HG03025 (cell line): ENCODE data around the gene RNASEH2A.
"Not testable (repeated sequence)": the region's sequence is repeated elsewhere in the genome, so short reads cannot be mapped to it uniquely, and the experiment has no call there.

Experiments
- ATAC-seq: cut with Tn5 transposase; IDR thresholded peaks from one replicate; pipeline ENCODE4 v1.9.1; 2021; ENCODE audit warnings: mild to moderate bottlenecking, moderate library complexity; ENCODE audit not compliant: unreplicated experiment, low FRiP score

Gene RNASEH2A

GRCh38 chr19:12792853-12793289, 13.5 kb upstream of the RNASEH2A start:
- ATAC-seq = no peak

DNA sequence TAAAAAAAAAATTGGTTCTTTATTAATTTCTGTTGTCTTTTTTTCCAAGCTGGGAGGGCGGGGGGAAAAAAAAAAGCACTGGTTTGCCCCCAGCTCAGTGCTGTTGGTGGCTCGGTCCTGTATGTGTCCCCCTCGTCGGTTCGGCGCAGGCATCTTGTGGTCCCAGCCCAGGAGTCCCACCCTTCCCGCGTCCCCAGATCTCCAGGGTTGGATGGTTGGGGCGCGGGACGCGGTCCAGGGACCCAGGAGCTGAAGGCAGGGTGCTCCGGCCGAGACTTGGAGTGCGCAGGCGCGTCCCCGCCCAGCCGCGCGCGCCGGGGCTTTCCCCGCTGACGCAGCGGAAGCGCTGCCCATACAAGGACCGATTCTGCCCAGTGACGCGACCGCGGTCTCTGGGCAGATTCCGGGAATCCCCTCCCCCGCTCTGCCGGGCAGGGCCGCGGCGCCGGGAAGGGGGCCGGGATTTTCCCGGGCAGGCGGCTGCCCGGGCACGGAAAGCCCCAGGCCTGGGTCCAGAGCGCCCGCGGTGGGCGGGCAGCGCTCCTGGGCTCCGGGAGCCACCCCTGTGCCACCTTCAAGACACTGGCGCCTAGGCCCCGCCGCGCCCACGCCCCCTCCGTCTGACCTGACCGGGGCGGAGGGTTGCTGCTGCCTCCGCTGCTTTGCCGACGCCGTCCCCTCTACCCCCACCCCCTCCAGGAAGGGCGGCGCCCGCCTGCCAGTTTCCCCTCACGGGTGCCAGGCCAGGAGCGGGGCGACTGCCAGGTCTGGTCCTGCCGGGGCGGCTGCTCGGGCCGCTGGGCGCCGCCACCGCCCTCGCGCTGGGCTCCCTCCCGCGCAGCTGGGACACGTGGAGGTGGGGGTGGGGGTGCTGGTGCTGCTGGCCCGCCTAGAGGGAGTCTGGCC, 12.8 kb upstream of the RNASEH2A start:
- ATAC-seq = no peak

DNA sequence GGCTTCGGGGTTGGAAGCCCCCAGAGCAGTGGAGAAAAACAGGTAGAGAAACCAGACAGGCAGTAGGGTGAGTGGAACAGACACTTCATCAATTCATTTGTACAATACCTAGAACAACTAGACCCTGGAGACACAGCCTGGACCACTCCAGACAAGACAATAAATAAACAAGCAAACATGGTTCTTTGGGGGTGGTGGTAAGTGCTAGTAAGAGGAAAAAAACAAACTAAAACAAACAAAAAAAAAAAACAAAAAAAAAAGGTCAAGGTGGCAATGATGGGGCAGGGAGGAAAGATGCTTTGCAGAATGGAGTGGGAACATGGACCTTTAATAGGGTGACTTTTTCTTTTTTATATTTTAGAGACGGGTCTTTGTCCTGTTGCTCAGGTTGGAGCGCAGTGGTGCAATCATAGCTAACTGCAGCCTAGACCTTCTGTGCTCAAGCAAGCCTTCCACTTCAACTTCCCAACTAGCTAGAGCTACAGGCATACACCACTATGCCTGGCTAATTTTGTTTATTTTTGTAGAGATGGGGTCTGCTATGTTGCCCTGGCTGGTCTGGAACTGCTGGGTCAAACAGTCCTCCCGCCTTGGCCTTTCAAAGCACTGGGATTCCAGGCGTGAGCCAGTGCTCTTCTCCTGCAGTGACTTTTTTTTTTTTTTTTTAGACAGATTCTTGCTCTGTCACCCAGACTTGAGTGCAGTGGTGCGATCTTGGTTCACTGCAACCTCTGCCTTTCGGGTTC, 12.0 kb upstream of the RNASEH2A start:
- no peak for ATAC-seq

GRCh38 chr19:12794971-12795381, 11.4 kb upstream of the RNASEH2A start:
- ATAC-seq = no peak

- no peak for ATAC-seq
These were observed 10.0 kb upstream of the RNASEH2A start for GRCh38 chr19:12796146-12797071.

DNA sequence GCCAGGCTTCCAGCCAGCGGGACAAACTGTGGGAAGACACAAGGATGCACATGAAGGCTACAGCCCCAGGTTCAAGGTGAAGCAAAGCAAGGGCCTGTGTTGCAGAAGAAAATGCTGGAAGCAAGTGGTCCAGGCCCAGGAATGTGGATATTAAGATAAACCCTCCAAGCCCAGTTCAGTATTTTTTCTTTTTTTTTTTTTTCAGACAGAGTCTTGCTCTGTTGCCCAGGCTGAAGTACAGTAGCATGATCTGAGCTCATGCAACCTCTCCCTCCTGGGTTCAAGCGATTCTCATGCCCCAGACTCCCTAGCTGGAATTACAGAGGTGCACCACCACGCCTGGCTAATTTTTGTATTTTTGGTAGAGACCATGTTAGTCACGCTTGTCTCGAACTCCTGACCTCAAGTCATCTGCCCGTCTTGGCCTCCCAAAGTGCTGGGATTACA, 9.2 kb upstream of the RNASEH2A start:
- no peak for ATAC-seq

DNA sequence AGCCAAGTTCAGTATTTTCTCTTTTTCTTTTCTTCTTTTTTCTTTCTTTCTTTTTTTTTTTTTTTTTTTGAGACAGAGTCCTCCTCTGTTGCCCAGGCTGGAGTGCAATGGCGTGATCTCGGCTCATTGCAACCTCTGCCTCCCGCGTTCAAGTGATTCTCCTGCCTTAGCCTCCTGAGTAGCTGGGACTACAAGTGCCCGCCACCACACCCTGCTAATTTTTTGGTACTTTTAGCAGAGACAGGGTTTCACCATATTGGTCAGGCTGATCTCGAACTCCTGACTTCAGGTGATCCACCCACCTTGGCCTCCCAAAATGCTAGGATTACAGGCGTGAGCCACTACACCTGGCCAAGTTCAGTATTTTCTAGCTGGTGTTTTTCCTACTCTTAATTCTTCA, 8.8 kb upstream of the RNASEH2A start:
- not testable (repeated sequence) for ATAC-seq

DNA sequence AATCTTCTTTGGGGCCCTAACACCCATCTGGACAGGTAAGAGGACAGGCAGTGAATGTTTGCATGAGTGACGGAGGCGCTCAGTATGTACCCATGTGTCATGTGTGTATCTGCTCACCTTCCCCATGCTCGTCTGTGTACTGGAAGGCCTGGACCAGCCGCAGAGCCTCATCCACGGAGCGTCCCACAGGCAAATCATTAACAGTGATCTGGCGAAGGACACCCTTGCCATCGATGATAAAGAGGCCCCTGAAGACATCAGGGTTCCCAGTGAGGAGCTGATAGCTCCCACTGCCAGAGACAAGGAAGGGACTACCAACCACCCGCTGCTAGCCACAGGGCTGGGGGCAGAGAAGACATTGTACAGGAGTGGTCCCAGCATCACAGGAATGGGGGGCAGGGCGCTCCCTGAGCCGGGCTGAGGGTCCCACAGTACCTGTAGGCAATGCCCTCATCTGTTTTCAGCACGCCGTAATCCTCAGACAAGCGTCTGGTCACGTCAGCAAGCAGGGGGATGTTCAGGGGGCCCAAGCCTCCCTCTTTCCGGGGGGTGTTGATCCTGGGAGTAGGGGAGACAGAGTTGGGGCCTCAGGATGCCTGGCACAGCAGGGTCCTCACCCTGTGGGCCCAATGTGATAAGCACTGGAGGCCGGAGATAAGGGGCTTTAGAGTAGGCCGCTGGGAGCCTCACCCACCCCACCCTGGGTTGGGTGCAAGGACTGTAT, 6.5 kb upstream of the RNASEH2A start:
- no peak for ATAC-seq

- no peak for ATAC-seq
These were observed 6.0 kb upstream of the RNASEH2A start for GRCh38 chr19:12800466-12800770.

DNA sequence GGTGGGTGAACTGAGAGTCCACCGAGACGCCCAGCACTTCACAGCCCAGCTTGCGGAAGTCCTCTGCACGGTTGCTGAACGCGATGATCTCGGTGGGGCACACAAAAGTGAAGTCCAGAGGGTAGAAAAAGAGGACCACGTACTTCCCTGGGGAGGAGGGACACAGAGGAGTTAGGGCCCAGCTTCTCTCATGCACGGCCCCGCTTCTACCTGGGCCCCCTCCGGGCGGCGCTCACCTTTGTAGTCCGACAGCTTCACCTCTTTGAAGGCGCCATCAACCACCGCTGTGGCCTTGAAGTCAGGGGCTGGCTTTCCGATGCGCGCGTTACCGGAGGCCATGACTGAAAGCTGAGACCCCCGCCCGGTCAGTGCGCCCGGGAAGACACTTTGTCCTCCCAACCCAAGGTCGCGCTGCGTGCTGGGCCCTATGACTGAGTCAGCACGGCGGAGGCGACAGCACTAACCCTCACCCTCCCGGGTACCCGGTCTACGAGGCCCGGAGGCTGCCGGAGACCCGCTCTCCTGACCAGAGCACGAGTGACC, 5.4 kb upstream of the RNASEH2A start:
- ATAC-seq = no peak

- ATAC-seq = no peak
These were observed 4.7 kb upstream of the RNASEH2A start, which contains the start of the genes PRDX2 and THSD8 for GRCh38 chr19:12801466-12802266. PRDX2 (minus strand) TSS chr19:12801800; CDS start chr19:12801261, 539 bp downstream. THSD8 (plus strand) TSS chr19:12802069; CDS start chr19:12802072, 3 bp downstream.

DNA sequence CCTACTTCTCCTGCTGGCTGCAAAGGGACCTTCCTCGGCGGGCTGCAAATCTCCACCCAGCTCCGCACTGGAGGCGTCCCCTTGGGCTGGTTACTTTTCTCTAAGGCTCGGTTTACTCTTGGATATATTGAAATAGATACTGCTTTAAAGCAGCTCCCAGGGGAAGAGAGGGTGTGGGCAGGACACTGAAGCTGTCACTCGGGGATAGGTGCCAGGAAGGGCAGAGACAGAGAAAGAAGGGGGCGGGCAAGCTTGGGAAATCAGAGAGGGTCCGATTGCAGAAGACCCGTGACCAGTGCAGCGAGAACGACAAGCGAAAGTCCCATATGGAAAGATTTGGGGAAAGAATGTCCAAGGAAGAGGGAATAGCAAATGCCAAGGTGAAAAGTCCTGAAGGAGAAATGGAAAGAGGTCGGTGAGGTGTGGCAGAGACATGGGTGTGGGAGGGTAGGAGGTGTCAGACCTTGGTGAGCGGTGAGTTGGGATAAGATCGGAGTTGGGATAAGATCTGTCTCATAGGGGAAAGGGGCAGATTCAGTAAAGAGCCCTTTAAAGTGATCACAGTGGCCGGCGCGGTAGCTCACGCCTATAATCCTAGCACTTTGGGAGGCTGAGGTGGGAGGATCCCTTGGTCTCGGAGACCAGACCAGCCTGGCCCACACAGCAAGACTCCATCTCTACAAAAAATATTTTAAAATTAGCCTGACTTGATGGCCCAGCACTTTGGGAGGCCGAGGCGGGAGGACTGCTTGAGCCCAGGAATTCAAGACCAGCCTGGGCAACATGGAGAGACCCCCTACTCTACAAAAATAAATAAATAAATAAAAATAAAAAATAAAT, 3.9 kb upstream of the RNASEH2A start:
- no peak for ATAC-seq

DNA sequence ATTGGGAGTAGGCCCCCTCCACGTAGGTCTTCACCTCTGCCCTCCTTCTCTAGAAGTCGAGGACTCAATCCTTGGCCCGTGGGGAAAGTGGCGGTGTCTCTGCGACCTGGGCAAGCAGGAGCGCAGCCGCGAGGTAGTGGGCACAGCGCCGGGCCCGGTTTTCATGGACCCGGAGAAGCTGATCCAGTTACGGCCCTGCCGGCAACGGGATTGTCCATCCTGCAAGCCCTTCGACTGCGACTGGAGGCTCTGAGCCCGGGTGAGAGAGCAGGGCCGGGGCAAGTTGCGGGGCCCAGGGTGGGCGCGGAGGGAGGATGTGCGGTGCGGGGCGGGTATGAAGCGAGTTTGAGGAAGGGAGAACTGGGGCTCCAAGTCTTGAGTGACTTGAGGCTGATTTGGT, 2.3 kb upstream of the RNASEH2A start:
- no peak for ATAC-seq

GRCh38 chr19:12815088-12815487, 8.7 kb downstream of the RNASEH2A start:
- no peak for ATAC-seq

GRCh38 chr19:12817188-12817587, 10.8 kb downstream of the RNASEH2A start:
- ATAC-seq = not testable (repeated sequence)

GRCh38 chr19:12817810-12818209, 11.4 kb downstream of the RNASEH2A start:
- not testable (repeated sequence) for ATAC-seq

GRCh38 chr19:12821761-12822160, 15.4 kb downstream of the RNASEH2A start:
- ATAC-seq = no peak
